CD4-positive, alpha-beta T cell (primary cell): ENCODE measurements around the gene CREB1. TPM values are rescaled to one million over a fixed set of nuclear protein-coding genes. Genes with fewer than 3 reads are reported as not detected.

Source experiments
- ATAC-seq: fragments of 200-7000 bp; cut with Tn5 transposase; one replicate; pipeline ENCODE4 v1.10.0; 2022; ENCODE audit warnings: mild to moderate bottlenecking; ENCODE audit not compliant: poor library complexity
- CTCF ChIA-PET: fragments of 350-600 bp; sonication (Branson Sonifier 250); formaldehyde crosslinking; loops from one replicate; lab custom pipeline; 2021; ENCODE audit warnings: antibody characterized with exemption, inconsistent platforms; lab: Charles Lee
- POLR2A ChIA-PET: fragments of 350-600 bp; sonication (Branson Sonifier 250); formaldehyde crosslinking; loops from one replicate; lab custom pipeline; 2021; ENCODE audit warnings: antibody characterized with exemption, inconsistent platforms; lab: Charles Lee
- DNase-seq, 14 experiments: peaks; one replicate each; pipeline ENCODE4 v3.0.0-alpha.2; 2013 to 2020; ENCODE audit warnings: mixed read lengths in 2 of 14
- H3K27ac ChIP-seq, 2 donors: one replicate each; pipeline versions ENCODE4 v1.5.1 to v1.7.0; 2013; ENCODE audit warnings: low read length in 2 of 2, low read depth in 1 of 2, mild to moderate bottlenecking in 1 of 2
- H3K27me3 ChIP-seq, 2 experiments: 1 replicate in 1 of 2; 2 replicates in 1 of 2; pipeline versions ENCODE4 v1.6.1 to v1.7.0; 2013; ENCODE audit warnings: low read length in 2 of 2, control low read depth in 1 of 2, mild to moderate bottlenecking in 1 of 2, moderate library complexity in 1 of 2; ENCODE audit not compliant: insufficient read depth in 2 of 2, control insufficient read depth in 1 of 2
- H3K36me3 ChIP-seq: one replicate; pipeline ENCODE4 v1.6.1; 2013; ENCODE audit warnings: low read length, control low read depth; ENCODE audit not compliant: insufficient read depth
- H3K4me1 ChIP-seq: one replicate; pipeline ENCODE4 v1.6.1; 2013; ENCODE audit warnings: low read length, control low read depth; ENCODE audit not compliant: insufficient read depth
- H3K4me3 ChIP-seq: one replicate; pipeline ENCODE4 v1.5.1; 2013; ENCODE audit warnings: mild to moderate bottlenecking, low read length, moderate library complexity
- H3K9me3 ChIP-seq, 2 experiments: 1 replicate in 1 of 2; 2 replicates in 1 of 2; pipeline versions ENCODE4 v1.6.1 to v1.7.0; 2013; ENCODE audit warnings: low read length in 2 of 2, mild to moderate bottlenecking in 2 of 2, control low read depth in 1 of 2, moderate library complexity in 1 of 2; ENCODE audit not compliant: control insufficient read depth in 1 of 2, insufficient read depth in 1 of 2
- H3K27ac Mint-ChIP-seq: one replicate; pipeline ENCODE4 v1.8.0; 2020; ENCODE audit warnings: mixed read lengths
- H3K27me3 Mint-ChIP-seq: one replicate; pipeline ENCODE4 v1.8.0; 2021; ENCODE audit warnings: mixed read lengths
- H3K36me3 Mint-ChIP-seq: one replicate; pipeline ENCODE4 v1.8.0; 2021; ENCODE audit warnings: low read depth, mixed read lengths
- H3K4me1 Mint-ChIP-seq: one replicate; pipeline ENCODE4 v1.8.0; 2021; ENCODE audit warnings: low read depth, mixed read lengths
- H3K4me3 Mint-ChIP-seq: one replicate; pipeline ENCODE4 v1.8.0; 2020; ENCODE audit warnings: mild to moderate bottlenecking, mixed read lengths
- H3K9me3 Mint-ChIP-seq: one replicate; pipeline ENCODE4 v1.8.0; 2020; ENCODE audit warnings: mixed read lengths
- CTCF ChIP-seq: fragments of 200-600 bp; IDR thresholded peaks from one replicate; pipeline ENCODE4 v1.8.0; 2022; ENCODE audit warnings: antibody characterized with exemption, mild to moderate bottlenecking
- intact Hi-C, 2 experiments: fragments of 100-400 bp; cut with DNase I in 1 of 2; cut with micrococcal nuclease in 1 of 2; formaldehyde crosslinking; loops; one replicate each; pipeline versions ENCODE4 v1.15.1 to v1.9.0; 2023 to 2025; cut with DNase I, micrococcal nuclease
- total RNA-seq, 174 experiments: library from RNA in 2 of 174; stranded (reverse) in 2 of 174; gene quantifications; one replicate each; pipeline ENCODE4 v1.2.3 and lab custom pipeline; 2021 to 2026

CREB1 gene
- total RNA-seq, 2 experiments from 2014 or later = 62.5 to 67.1 TPM

GRCh38 chr2:207624185-207625013 lies 94.6 kb downstream of the CREB1 start:
- intact Hi-C loops = loop anchor here (1.0 to 10.0 kb wide), 15 partner anchors 42 to 1460 kb away; partner anchors contain the start of genes CCNYL1 (in 2 of the 2), KLF7 (in 2 of the 2), CREB1 (in 1 of the 2) and FASTKD2 (in 1 of the 2)
- CTCF ChIA-PET = interaction anchor here (0.6 to 3.0 kb wide), 19 partner anchors 9 to 1462 kb away, joined by 3 to 29 read pairs (median 4); partner anchors contain the start of genes CCNYL1, CREB1, FASTKD2 and MDH1B
- Mint-ChIP-seq H3K27ac (peak overlapping the region; percentile 96), H3K9me3 (no peaks in the 10 kb centered on the region), H3K36me3 (peaks cover 45% of the 10 kb centered on the region), H3K4me3 (peak overlapping the region; percentile 98), H3K27me3 (no peaks in the 10 kb centered on the region), H3K4me1 (peaks cover 56% of the 10 kb centered on the region)
- Histone ChIP-seq H3K4me3 (peak overlapping the region; percentile 99), H3K4me1 (peaks cover 46% of the 10 kb centered on the region), H3K9me3 (no peaks in the 10 kb centered on the region), H3K27me3 (no peaks in the 10 kb centered on the region), H3K27ac (peak overlapping the region; percentile 97 to 98), H3K36me3 (peaks cover 24% of the 10 kb centered on the region)
- peak; percentile 31 for ATAC-seq
- POLR2A ChIA-PET = interaction anchor here (0.8 to 5.1 kb wide), 23 partner anchors 10 to 1944 kb away, joined by 3 to 194 read pairs (median 6); partner anchors contain the start of genes CCNYL1, CREB1, EEF1B2 and FASTKD2
- no peak for TF ChIP-seq CTCF
- DNase-seq = peak; percentile 35 to 81 (median 59)

GRCh38 chr2:207625014-207625907 lies 95.5 kb downstream of the CREB1 start, which contains the start of gene METTL21A:
Gene METTL21A, minus strand, starts transcription at chr2:207625394. Its CDS starts 1,019 bp downstream, at chr2:207624375.
- H3K36me3 ChIP-seq = peaks cover 24% of the 10 kb centered on the region
- H3K4me3 ChIP-seq = peak within 1 kb of the TSS; percentile 99
- TF ChIP-seq CTCF = peak; percentile 68
- no peaks in the 10 kb centered on the region for H3K9me3 ChIP-seq
- peak within 1 kb of the TSS; percentile 98 for H3K4me3 Mint-ChIP-seq
- peaks cover 38% of the 10 kb centered on the region for H3K36me3 Mint-ChIP-seq
- H3K4me1 ChIP-seq = peaks cover 46% of the 10 kb centered on the region
- ATAC-seq = peak; percentile 77
- peak within 1 kb of the TSS; percentile 96 for H3K27ac Mint-ChIP-seq
- H3K9me3 Mint-ChIP-seq = no peaks in the 10 kb centered on the region
- ChIA-PET POLR2A (interaction anchor here (0.5 to 5.1 kb wide), 31 partner anchors 9 to 1945 kb away, joined by 3 to 194 read pairs (median 4); partner anchors contain the start of genes CCNYL1, CREB1, EEF1B2 and FASTKD2), CTCF (interaction anchor here (0.6 to 3.0 kb wide), 31 partner anchors 9 to 1463 kb away, joined by 3 to 29 read pairs (median 3); partner anchors contain the start of genes CCNYL1, CREB1, FASTKD2 and MDH1B)
- peak; percentile 89 to 99 (median 92) for DNase-seq
- no peaks in the 10 kb centered on the region for H3K27me3 ChIP-seq
- peaks cover 51% of the 10 kb centered on the region for H3K4me1 Mint-ChIP-seq
- H3K27me3 Mint-ChIP-seq = no peaks in the 10 kb centered on the region
- peak within 1 kb of the TSS; percentile 97 to 98 for H3K27ac ChIP-seq
- intact Hi-C loops = loop anchor here (1.0 to 10.0 kb wide), 12 partner anchors 86 to 1460 kb away; partner anchors contain the start of genes CCNYL1 (in 1 of the 2), CREB1 (in 1 of the 2), FASTKD2 (in 1 of the 2) and KLF7 (in 1 of the 2)
